ENCODE data around the gene POMGNT1. TPM values are rescaled to one million over a fixed set of nuclear protein-coding genes. Genes with fewer than 3 reads are reported as not detected.
"Not testable (repeated sequence)": the region's sequence is repeated elsewhere in the genome, so short reads cannot be mapped to it uniquely, and the experiment has no call there.

POMGNT1 gene
- polyA plus RNA-seq = 10 to 100 TPM; 23.8 to 39.3 (median 24.2) TPM

DNA sequence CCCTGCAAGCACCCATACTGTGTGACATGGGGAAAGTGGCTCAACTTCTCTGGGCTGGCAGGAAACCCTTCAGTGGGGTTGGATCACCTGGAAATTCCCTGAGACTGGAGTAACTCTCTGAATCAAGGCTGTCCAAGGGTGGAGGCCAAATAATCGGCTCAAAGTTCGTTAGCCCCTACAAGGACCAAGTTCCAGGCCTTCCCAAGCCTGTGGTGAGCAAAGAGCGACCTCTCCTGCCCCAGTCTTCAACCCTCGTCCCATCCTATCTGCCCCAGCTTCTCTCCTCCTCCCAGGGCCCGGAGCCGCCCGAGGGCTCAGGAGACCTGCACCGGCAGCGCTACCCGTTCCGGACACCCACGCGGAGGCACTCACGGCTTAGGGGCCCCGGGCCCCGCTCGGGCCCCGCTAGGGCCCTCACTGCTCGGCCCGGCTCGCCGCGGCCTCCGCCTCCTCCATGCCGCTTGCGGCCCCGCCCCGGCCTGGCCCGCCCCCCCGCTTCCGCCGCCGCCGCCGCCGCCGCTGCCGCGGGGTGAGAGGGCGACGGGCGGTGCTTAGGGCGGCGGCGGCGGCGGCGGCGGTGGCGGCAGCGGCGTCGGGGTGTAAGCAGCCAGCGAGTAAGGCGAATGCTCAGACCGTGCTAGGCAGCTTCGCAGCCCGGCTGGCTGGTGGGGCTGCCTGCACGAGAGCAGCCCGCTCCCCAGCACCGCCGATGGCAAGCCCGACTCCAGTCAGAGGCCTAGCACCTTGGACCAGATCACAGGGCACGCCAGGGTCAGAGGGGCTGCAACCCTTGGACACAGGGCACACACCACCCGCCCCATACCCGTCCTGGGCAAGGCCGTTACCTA is at the start of gene POMGNT1:
Gene POMGNT1 (minus strand): TSS at position 471 of the 848 bp plus-strand sequence. CDS start 613 bp downstream, outside the sequence.
- WGBS, 3 donors = 0 to 1% (median 0%) methylated on average over 42 to 66 of the region's 67 CpGs
- no peak within 1 kb of the TSS for H3K27ac ChIP-seq (ENCODE audit: low read depth, low read length)

GRCh38 chr1:46247436-46248121 is 49.3 kb upstream of the POMGNT1 start, which contains the start of gene RAD54L:
Gene RAD54L (plus strand): TSS chr1:46247763. CDS start chr1:46248406, 643 bp downstream.
- 0 to 3% (median 1%) methylated on average over 38 to 49 of the region's 49 CpGs for WGBS, 3 donors
- no peak within 1 kb of the TSS for H3K27ac ChIP-seq (ENCODE audit: low read depth, low read length)

DNA sequence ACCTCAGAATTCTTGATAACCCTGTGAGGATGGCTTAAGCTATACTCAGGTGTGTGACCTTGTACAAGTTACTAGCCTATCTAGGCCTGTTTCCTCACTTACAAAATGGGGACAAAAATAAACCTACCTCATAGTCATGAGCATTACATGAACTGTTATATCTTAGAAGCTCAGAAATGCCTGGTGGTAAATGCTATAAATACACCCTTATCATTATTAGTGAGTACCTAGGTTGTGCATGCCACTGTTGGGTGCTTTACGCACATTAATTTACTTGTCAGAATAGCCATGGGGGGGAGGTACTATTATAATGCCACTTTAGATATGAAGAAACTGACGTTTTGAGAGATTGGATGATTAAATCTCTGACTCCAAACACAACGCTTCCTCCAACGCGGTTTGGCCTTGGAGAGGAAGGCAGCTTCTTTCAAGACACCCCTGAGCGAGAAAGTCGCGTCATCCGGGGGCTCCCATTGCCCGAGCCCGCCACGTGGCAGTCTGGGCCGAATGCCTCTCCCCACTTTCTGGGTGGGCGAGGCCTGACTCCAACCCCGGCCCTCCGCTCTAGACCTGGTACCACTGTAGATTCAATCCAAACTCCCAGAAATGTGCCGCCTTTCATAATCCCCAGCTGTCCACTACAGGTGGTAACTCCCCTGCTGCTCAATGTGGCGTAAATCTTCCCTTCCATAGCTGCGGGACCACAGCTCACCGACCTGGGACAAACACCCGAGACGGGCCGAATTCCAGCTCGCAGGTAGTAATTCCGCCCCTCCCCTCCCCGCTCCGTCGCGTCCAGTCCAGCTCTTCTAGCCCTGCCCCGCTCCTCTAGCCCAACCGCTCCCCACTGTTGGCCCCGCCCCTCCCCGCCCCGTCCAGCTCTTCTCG is 48.6 kb upstream of the POMGNT1 start:
- 1 to 2% (median 2%) methylated on average over 35 of the region's 35 CpGs for WGBS, 3 donors
- H3K27ac ChIP-seq (ENCODE audit: low read depth, low read length) = no peak overlapping the region

DNA sequence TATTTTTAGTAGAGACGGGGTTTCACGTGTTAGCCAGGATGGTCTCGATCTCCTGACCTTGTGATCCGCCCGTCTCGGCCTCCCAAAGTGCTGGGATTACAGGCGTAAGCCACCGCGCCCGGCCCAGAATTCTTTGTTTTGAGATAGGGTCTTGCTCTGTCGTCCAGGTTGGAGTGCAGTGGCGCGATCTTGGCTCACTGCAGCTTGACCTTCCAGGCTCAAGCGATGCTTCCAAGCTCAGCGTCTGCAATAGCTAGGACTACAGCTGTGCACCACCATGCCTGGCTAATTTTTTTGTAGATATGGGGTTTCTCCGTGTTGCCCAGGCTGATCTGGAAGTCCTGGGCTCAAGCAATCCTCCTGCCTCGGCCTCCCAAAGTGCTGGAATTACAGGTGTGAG is 47.9 kb upstream of the POMGNT1 start:
- H3K27ac ChIP-seq (ENCODE audit: low read depth, low read length) = not testable (repeated sequence)
- WGBS, 3 donors = 91 to 94% (median 94%) methylated on average over 16 to 17 of the region's 17 CpGs

- H3K27ac ChIP-seq (ENCODE audit: low read depth, low read length) = no peak overlapping the region
- WGBS, 3 donors = 68 to 71% (median 70%) methylated on average over 3 of the region's 3 CpGs
Observed at GRCh38 chr1:46244656-46245371, 46.6 kb upstream of the POMGNT1 start.

DNA sequence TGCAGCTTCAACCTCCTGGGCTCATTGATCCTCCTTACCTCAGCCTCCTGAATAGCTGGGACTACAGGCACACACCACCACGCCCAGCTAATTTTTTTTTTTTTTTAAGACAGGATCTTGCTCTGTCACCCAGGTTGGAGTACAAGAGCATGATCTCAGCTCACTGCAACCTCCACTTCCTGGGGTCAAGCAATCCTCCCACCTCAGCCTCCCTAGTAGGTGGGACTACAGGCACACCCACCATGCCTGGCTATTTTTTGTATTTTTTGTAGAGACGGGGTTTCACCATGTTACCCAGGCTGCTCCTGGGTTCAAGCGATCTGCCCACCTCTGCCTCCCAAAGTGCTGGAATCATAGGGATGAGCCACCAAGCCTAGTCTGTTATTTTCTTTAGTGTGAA is 45.6 kb upstream of the POMGNT1 start:
- WGBS, 3 donors = 84 to 88% (median 86%) methylated on average over 3 of the region's 3 CpGs
- not testable (repeated sequence) for H3K27ac ChIP-seq (ENCODE audit: low read depth, low read length)

DNA sequence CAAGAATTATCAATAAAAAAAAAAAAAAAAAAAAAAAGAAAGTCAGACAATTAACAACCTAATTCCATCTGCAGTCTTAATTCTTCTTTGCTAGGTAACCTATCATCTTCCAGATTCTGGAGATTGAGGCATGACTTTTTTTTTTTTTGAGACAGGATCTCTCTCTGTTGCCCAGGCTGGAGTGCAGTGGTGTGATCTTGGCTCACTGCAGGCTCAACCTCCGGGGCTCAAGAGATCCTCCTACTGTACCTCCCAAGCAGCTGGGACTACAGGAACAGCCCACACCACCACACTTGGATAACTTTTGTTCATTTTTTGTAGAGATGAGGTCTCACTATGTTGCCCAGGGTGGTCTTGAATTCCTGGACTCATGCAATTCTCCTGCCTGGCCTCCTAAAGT is 44.7 kb upstream of the POMGNT1 start:
- no peak overlapping the region for H3K27ac ChIP-seq (ENCODE audit: low read depth, low read length)
- 64 to 78% (median 73%) methylated on average over 1 of the region's 1 CpG for WGBS, 3 donors

- WGBS, 3 donors = 87 to 92% (median 88%) methylated on average over 9 to 11 of the region's 38 CpGs
- not testable (repeated sequence) for H3K27ac ChIP-seq (ENCODE audit: low read depth, low read length)
Observed at GRCh38 chr1:46241733-46242132, 43.5 kb upstream of the POMGNT1 start.

GRCh38 chr1:46238865-46239264 is 40.6 kb upstream of the POMGNT1 start:
- 62 to 76% (median 63%) methylated on average over 1 of the region's 1 CpG for WGBS, 3 donors
- not testable (repeated sequence) for H3K27ac ChIP-seq (ENCODE audit: low read depth, low read length)

GRCh38 chr1:46236882-46237281 is 38.6 kb upstream of the POMGNT1 start:
- 89 to 92% (median 90%) methylated on average over 4 of the region's 4 CpGs for WGBS, 3 donors
- H3K27ac ChIP-seq (ENCODE audit: low read depth, low read length) = no peak overlapping the region

GRCh38 chr1:46231231-46231630 is 33.0 kb upstream of the POMGNT1 start:
- not testable (repeated sequence) for H3K27ac ChIP-seq (ENCODE audit: low read depth, low read length)
- WGBS, 3 donors = 91 to 97% (median 96%) methylated on average over 3 of the region's 3 CpGs

GRCh38 chr1:46224966-46225365 is 26.7 kb upstream of the POMGNT1 start:
- no peak overlapping the region for H3K27ac ChIP-seq (ENCODE audit: low read depth, low read length)
- WGBS, 3 donors = 81 to 94% (median 86%) methylated on average over 4 of the region's 4 CpGs

- WGBS, 3 donors = 13 to 18% (median 16%) methylated on average over 6 of the region's 6 CpGs
- H3K27ac ChIP-seq (ENCODE audit: low read depth, low read length) = no peak overlapping the region
Observed at GRCh38 chr1:46223472-46223943, 25.3 kb upstream of the POMGNT1 start.

DNA sequence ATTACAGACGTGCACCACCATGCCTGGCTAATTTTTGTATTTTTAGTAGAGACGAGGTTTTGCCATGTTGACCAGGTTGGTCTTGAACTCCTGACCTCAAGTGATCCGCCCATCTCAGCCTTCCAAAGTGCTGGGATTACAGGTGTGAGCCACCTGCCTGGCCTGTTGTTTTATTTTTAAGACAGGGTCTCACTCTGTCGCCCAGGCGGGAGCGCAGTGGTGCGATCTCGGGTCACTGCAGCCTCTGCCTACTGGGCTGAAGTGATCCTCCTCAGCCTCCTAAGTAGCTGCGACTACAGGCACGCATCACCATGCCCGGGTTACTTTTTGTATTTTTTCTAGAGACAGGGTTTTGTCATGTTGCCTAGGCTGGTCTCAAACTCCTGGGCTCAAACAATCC is 24.8 kb upstream of the POMGNT1 start:
- WGBS, 3 donors = 68 to 83% (median 80%) methylated on average over 11 of the region's 11 CpGs
- not testable (repeated sequence) for H3K27ac ChIP-seq (ENCODE audit: low read depth, low read length)

GRCh38 chr1:46221749-46222148 is 23.5 kb upstream of the POMGNT1 start:
- no peak overlapping the region for H3K27ac ChIP-seq (ENCODE audit: low read depth, low read length)
- 51 to 62% (median 59%) methylated on average over 4 of the region's 4 CpGs for WGBS, 3 donors

DNA sequence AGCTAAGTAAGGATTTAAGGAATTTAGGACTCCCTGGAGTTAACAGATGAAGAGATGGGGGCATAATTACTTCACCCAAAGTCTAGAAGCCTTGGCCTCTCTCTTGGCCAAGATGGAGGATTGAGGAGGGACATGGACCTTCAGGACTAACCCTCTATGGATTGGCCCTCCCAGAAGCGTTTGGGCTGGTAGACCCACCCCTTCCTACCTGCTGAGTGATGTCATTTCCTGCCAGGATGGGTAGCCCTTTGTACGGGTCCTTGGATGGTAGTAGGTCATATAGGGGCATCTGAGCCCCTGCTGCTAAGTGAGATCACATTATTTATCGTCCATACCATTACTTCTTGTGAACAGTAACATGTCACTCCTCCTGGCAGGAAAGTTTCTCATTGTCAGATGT is 22.6 kb upstream of the POMGNT1 start:
- H3K27ac ChIP-seq (ENCODE audit: low read depth, low read length) = no peak overlapping the region
- 72 to 84% (median 78%) methylated on average over 3 of the region's 3 CpGs for WGBS, 3 donors

GRCh38 chr1:46219551-46220520 is 21.6 kb upstream of the POMGNT1 start:
- H3K27ac ChIP-seq (ENCODE audit: low read depth, low read length) = no peak overlapping the region
- WGBS, 3 donors = 70 to 86% (median 86%) methylated on average over 18 of the region's 18 CpGs
